IMR-90 (cell line): ENCODE measurements around the gene STAM. TPM values are rescaled to one million over a fixed set of nuclear protein-coding genes. Genes with fewer than 3 reads are reported as not detected.

Experiments used
- ATAC-seq: fragments of 200-7000 bp; cut with Tn5 transposase; 2 replicates; pipeline ENCODE4 v1.9.1; 2020; ENCODE audit warnings: low read depth, mild to moderate bottlenecking, moderate library complexity
- BruUV-seq: library from RNA; stranded (reverse); fragments of 400-500 nt; replicated peaks from 2 replicates; lab custom pipeline; 2021; lab: Mats Ljungman, UMichigan
- CTCF ChIA-PET: fragments of 300-600 bp; formaldehyde crosslinking; extraction: SDS; loops from one replicate; lab custom pipeline; 2021; ENCODE audit warnings: antibody characterized with exemption; lab: Yijun Ruan, JAX
- POLR2A ChIA-PET: fragments of 300-600 bp; sonication (Branson Sonifier 250); formaldehyde crosslinking; loops from one replicate; lab custom pipeline; 2022; ENCODE audit warnings: antibody characterized with exemption; ENCODE audit not compliant: unreplicated experiment; lab: Charles Lee
- DNase-seq: peaks from one replicate; pipeline ENCODE4 v3.0.0; 2013
- H2AFZ ChIP-seq: replicated peaks from 2 replicates; pipeline ENCODE3; 2013; ENCODE audit warnings: low read length, mild to moderate bottlenecking; ENCODE audit not compliant: poor library complexity
- H2AK5ac ChIP-seq: 2 replicates; pipeline ENCODE4 v1.6.1; 2013; ENCODE audit warnings: low read depth, low read length, inconsistent platforms
- H2AK9ac ChIP-seq: replicated peaks from 2 replicates; pipeline ENCODE3; 2013; ENCODE audit warnings: mild to moderate bottlenecking, low read depth, low read length, moderate library complexity; ENCODE audit not compliant: poor library complexity
- H2BK120ac ChIP-seq: 2 replicates; pipeline ENCODE4 v1.6.1; 2013; ENCODE audit warnings: low read depth, low read length, inconsistent platforms
- H2BK15ac ChIP-seq: 3 replicates; pipeline ENCODE4 v1.6.1; 2013; ENCODE audit warnings: low read depth, low read length, inconsistent platforms
- H2BK20ac ChIP-seq: 2 replicates; pipeline ENCODE4 v1.6.1; 2013; ENCODE audit warnings: low read depth, mild to moderate bottlenecking, inconsistent platforms, low read length, moderate library complexity
- H2BK5ac ChIP-seq: 2 replicates; pipeline ENCODE4 v1.6.1; 2013; ENCODE audit warnings: mild to moderate bottlenecking, low read depth, low read length, inconsistent platforms; ENCODE audit not compliant: poor library complexity, severe bottlenecking
- H3K14ac ChIP-seq: replicated peaks from 2 replicates; pipeline ENCODE4 v1.6.1; 2013; ENCODE audit warnings: low read depth, low read length, inconsistent platforms
- H3K18ac ChIP-seq: 2 replicates; pipeline ENCODE4 v1.6.1; 2013; ENCODE audit warnings: low read depth, low read length, control low read depth
- H3K23ac ChIP-seq: 2 replicates; pipeline ENCODE4 v1.6.1; 2013; ENCODE audit warnings: low read depth, low read length, inconsistent platforms
- H3K27ac ChIP-seq: 2 replicates; pipeline ENCODE4 v1.5.1; 2013; ENCODE audit warnings: mild to moderate bottlenecking, control low read depth, low read length; ENCODE audit not compliant: insufficient read depth
- H3K27me3 ChIP-seq: 2 replicates; pipeline ENCODE4 v1.6.1; 2013; ENCODE audit warnings: low read length; ENCODE audit not compliant: control insufficient read depth, insufficient read depth
- H3K36me3 ChIP-seq: 2 replicates; pipeline ENCODE4 v1.6.1; 2013; ENCODE audit warnings: low read length, mixed read lengths; ENCODE audit not compliant: control insufficient read depth, insufficient read depth
- H3K4ac ChIP-seq: 2 replicates; pipeline ENCODE4 v1.6.1; 2013; ENCODE audit warnings: low read depth, low read length, inconsistent platforms
- H3K4me1 ChIP-seq: 2 replicates; pipeline ENCODE4 v1.6.1; 2013; ENCODE audit warnings: low read length, mixed read lengths; ENCODE audit not compliant: control insufficient read depth, insufficient read depth
- H3K4me2 ChIP-seq: 2 replicates; pipeline ENCODE4 v1.6.1; 2013; ENCODE audit warnings: low read depth, mild to moderate bottlenecking, control low read depth, low read length, moderate library complexity
- H3K4me3 ChIP-seq: 2 replicates; pipeline ENCODE4 v1.5.1; 2013; ENCODE audit warnings: low read depth, mild to moderate bottlenecking, control low read depth, low read length, moderate library complexity; ENCODE audit not compliant: insufficient read depth
- H3K56ac ChIP-seq: 2 replicates; pipeline ENCODE4 v1.6.1; 2013; ENCODE audit warnings: low read length, inconsistent platforms; ENCODE audit not compliant: insufficient read depth; ENCODE audit errors: extremely low read depth
- H3K79me1 ChIP-seq, 2 experiments: 2 replicates each; pipeline ENCODE4 v1.6.1; 2013; ENCODE audit warnings: low read length in 2 of 2, inconsistent platforms in 1 of 2, low read depth in 1 of 2
- H3K9ac ChIP-seq: 2 replicates; pipeline ENCODE4 v1.6.1; 2013; ENCODE audit warnings: low read depth, low read length, control low read depth
- H3K9me1 ChIP-seq: 2 replicates; pipeline ENCODE4 v1.6.1; 2013; ENCODE audit warnings: low read length, inconsistent platforms; ENCODE audit not compliant: insufficient read depth
- H3K9me3 ChIP-seq: 2 replicates; pipeline ENCODE4 v1.6.1; 2013; ENCODE audit warnings: low read length; ENCODE audit not compliant: control insufficient read depth, insufficient read depth
- H4K20me1 ChIP-seq: 2 replicates; pipeline ENCODE4 v1.6.1; 2013; ENCODE audit warnings: low read length, inconsistent platforms; ENCODE audit not compliant: insufficient read depth
- H4K5ac ChIP-seq: 2 replicates; pipeline ENCODE4 v1.6.1; 2013; ENCODE audit warnings: mild to moderate bottlenecking, low read depth, low read length, control low read depth
- H4K8ac ChIP-seq, 2 experiments: 2 replicates each; pipeline ENCODE4 v1.6.1; 2013; ENCODE audit warnings: low read depth in 2 of 2, low read length in 2 of 2, control low read depth in 1 of 2, inconsistent platforms in 1 of 2
- H4K91ac ChIP-seq: 2 replicates; pipeline ENCODE4 v1.6.1; 2013; ENCODE audit warnings: low read depth, low read length, inconsistent platforms; ENCODE audit not compliant: insufficient read depth
- MAFK ChIP-seq: IDR thresholded peaks from 2 replicates; pipeline ENCODE4 v1.6.1; 2012; ENCODE audit warnings: low read depth, low read length, improper control_type of control experiment
- NFE2L2 ChIP-seq: fragments of 150-350 bp; IDR thresholded peaks from 2 replicates; pipeline ENCODE4 v1.6.1; 2016; ENCODE audit warnings: low read depth, mild to moderate bottlenecking, low read length
- POLR2A ChIP-seq: IDR thresholded peaks from 2 replicates; pipeline ENCODE4 v1.6.1; 2012; ENCODE audit warnings: mild to moderate bottlenecking, low read depth, low read length
- RFX5 ChIP-seq: IDR thresholded peaks from 2 replicates; pipeline ENCODE4 v1.8.0; 2012; ENCODE audit warnings: low read depth, mild to moderate bottlenecking, low read length, moderate library complexity
- WGBS, 2 experiments: methylation state at CpG; one replicate each; pipeline versions ENCODE4 v1.1.5 to v1.1.7; 2013; ENCODE audit warnings: missing lambda C conversion rate in 2 of 2; ENCODE audit not compliant: insufficient read length in 1 of 2; ENCODE audit errors: extremely low coverage in 2 of 2; 5-methylcytosine and 5-hydroxymethylcytosine counted together
- dilution Hi-C: fragments of 300-500 bp; cut with HindIII; formaldehyde crosslinking; loops from one replicate; pipeline ENCODE4 v1.14.3; 2018; ENCODE audit warnings: low sequenced_read_pairs; ENCODE audit not compliant: unreplicated experiment
- in situ Hi-C: fragments of 300-500 bp; cut with MboI; formaldehyde crosslinking; loops from 3 replicates; pipeline ENCODE4 v1.14.3; 2019; ENCODE audit warnings: low sequenced_read_pairs, inconsistent platforms, mixed read lengths
- intact Hi-C: fragments of 100-400 bp; cut with micrococcal nuclease; formaldehyde crosslinking; loops from 2 replicates; pipeline ENCODE4 v1.10.0; 2022
- polyA plus RNA-seq, 3 experiments: library from polyadenylated mRNA; depleted of rRNA; stranded (reverse); fragments of >200 nt; gene quantifications; 2 replicates each; pipeline ENCODE4 v1.2.3, GENCODE V29; 2012; ENCODE audit warnings: low replicate concordance in 1 of 3
- total RNA-seq: library from RNA; depleted of rRNA; stranded (reverse); fragments of >200 nt; gene quantifications from 2 replicates; pipeline ENCODE4 v1.2.3, GENCODE V29; 2012
- TF ChIP-seq, protein P1 (sequence below): fragments of 150-350 bp; IDR thresholded peaks from 2 replicates; pipeline ENCODE4 v1.6.1; 2016; ENCODE audit warnings: low read depth, mild to moderate bottlenecking, low read length, moderate library complexity, borderline replicate concordance

The STAM gene
- total and polyA plus RNA-seq, 2 of the 4 experiments (the other 2 are of a cell fraction), result 22.9 to 23.3 TPM

DNA sequence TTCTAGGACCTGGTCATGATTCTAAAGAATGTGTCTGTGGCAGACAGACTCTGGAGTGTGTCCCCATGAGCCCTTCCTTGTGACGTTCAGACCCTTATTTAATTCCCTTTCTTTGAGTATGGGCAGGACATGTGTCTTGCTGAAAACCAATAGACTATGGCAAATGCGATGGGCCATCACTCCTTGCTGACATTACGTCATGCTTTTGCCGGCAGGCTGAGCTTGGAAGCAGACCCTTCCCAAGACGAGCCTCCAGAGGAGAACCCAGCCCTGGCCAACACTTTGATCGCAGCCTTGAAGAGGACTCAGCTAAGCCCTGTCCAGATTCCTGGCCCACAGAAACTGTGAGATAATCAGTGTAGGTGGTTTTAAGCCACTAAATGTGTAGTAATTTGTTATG lies 89.7 kb downstream of the STAM start:
- POLR2A ChIA-PET, result no interaction called here
- H3K4me2 ChIP-seq, result no peak overlapping the region
- ATAC-seq, result no peak

More for the DNA sequence above, 89.7 kb downstream of the STAM start:
- Histone ChIP-seq H2AK5ac (no peak overlapping the region), H3K9me1 (no peaks in the 10 kb centered on the region), H3K9ac (no peak overlapping the region), H4K20me1 (no peaks in the 10 kb centered on the region), H3K23ac (no peak overlapping the region), H3K18ac (no peak overlapping the region), H2BK5ac (no peak overlapping the region), H2AFZ (no peak overlapping the region), H3K14ac (no peak overlapping the region), H3K9me3 (no peaks in the 10 kb centered on the region), H2BK15ac (no peak overlapping the region), H3K36me3 (no peaks in the 10 kb centered on the region), H3K4me1 (no peaks in the 10 kb centered on the region), H3K4me3 (no peak overlapping the region), H3K56ac (no peak overlapping the region), H3K27me3 (no peaks in the 10 kb centered on the region), H3K27ac (no peak overlapping the region), H4K5ac (no peak overlapping the region), H3K4ac (no peak overlapping the region), H2AK9ac (no peak overlapping the region), H2BK20ac (no peak overlapping the region), H3K79me1 (no peaks in the 10 kb centered on the region), H4K8ac (no peak overlapping the region), H2BK120ac (no peak overlapping the region), H4K91ac (no peak overlapping the region)
- no peak for DNase-seq
- no CpG with 5 or more reads among the region's 6 CpGs for WGBS, 2 experiments
- TF ChIP-seq, protein P1, sequence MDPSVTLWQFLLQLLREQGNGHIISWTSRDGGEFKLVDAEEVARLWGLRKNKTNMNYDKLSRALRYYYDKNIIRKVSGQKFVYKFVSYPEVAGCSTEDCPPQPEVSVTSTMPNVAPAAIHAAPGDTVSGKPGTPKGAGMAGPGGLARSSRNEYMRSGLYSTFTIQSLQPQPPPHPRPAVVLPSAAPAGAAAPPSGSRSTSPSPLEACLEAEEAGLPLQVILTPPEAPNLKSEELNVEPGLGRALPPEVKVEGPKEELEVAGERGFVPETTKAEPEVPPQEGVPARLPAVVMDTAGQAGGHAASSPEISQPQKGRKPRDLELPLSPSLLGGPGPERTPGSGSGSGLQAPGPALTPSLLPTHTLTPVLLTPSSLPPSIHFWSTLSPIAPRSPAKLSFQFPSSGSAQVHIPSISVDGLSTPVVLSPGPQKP, result no peak
- TF ChIP-seq NFE2L2 (no peak), MAFK (no peak), RFX5 (no peak), POLR2A (no peak)
- dilution Hi-C loops (no loop called here), intact Hi-C loops (no loop called here), in situ Hi-C loops (no loop called here)
- CTCF ChIA-PET, result no interaction called here
- no TSS peak for BruUV-seq
